ENCODE measurements around the gene ERCC6.

Gene ERCC6

GRCh38 chr10:49532461-49532860 is 6.5 kb downstream of the ERCC6 start:
- H3K36me3 ChIP-seq (ENCODE audit: control insufficient read depth, insufficient read depth, low read length), result peaks cover 44% of the 10 kb centered on the region
- no peaks in the 10 kb centered on the region for H3K4me1 ChIP-seq (ENCODE audit: control insufficient read depth, insufficient read depth, low read length, poor library complexity, severe bottlenecking)
- no peak overlapping the region for H3K27ac ChIP-seq (ENCODE audit: insufficient read depth, low read length, poor library complexity, severe bottlenecking)
- H3K9me3 ChIP-seq (ENCODE audit: control insufficient read depth, low read length), result no peaks in the 10 kb centered on the region
- no peak overlapping the region for H3K4me3 ChIP-seq (ENCODE audit: insufficient read depth, low read depth, low read length, poor library complexity, severe bottlenecking)
- no peak for DNase-seq
- no peaks in the 10 kb centered on the region for H3K27me3 ChIP-seq (replicated peaks; ENCODE audit: control insufficient read depth, insufficient read depth, low read length, poor library complexity, severe bottlenecking)

- Histone ChIP-seq H3K36me3 (ENCODE audit: control insufficient read depth, insufficient read depth, low read length) (peaks cover 66% of the 10 kb centered on the region), H3K27ac (ENCODE audit: insufficient read depth, low read length, poor library complexity, severe bottlenecking) (no peak overlapping the region), H3K4me3 (ENCODE audit: insufficient read depth, low read depth, low read length, poor library complexity, severe bottlenecking) (no peak overlapping the region), H3K9me3 (ENCODE audit: control insufficient read depth, low read length) (no peaks in the 10 kb centered on the region), H3K27me3 (replicated peaks; ENCODE audit: control insufficient read depth, insufficient read depth, low read length, poor library complexity, severe bottlenecking) (no peaks in the 10 kb centered on the region), H3K4me1 (ENCODE audit: control insufficient read depth, insufficient read depth, low read length, poor library complexity, severe bottlenecking) (no peaks in the 10 kb centered on the region)
- DNase-seq, result no peak
These were observed 9.9 kb downstream of the ERCC6 start for GRCh38 chr10:49528977-49529506.

- peaks cover 76% of the 10 kb centered on the region for H3K36me3 ChIP-seq (ENCODE audit: control insufficient read depth, insufficient read depth, low read length)
- DNase-seq, result no peak
These were observed 11.1 kb downstream of the ERCC6 start for GRCh38 chr10:49527850-49528249.

GRCh38 chr10:49527061-49527460 is 11.9 kb downstream of the ERCC6 start:
- no peak overlapping the region for H3K4me3 ChIP-seq (ENCODE audit: insufficient read depth, low read depth, low read length, poor library complexity, severe bottlenecking)
- H3K9me3 ChIP-seq (ENCODE audit: control insufficient read depth, low read length), result no peaks in the 10 kb centered on the region
- no peaks in the 10 kb centered on the region for H3K27me3 ChIP-seq (replicated peaks; ENCODE audit: control insufficient read depth, insufficient read depth, low read length, poor library complexity, severe bottlenecking)
- no peak overlapping the region for H3K27ac ChIP-seq (ENCODE audit: insufficient read depth, low read length, poor library complexity, severe bottlenecking)
- no peak for DNase-seq
- no peaks in the 10 kb centered on the region for H3K4me1 ChIP-seq (ENCODE audit: control insufficient read depth, insufficient read depth, low read length, poor library complexity, severe bottlenecking)
- H3K36me3 ChIP-seq (ENCODE audit: control insufficient read depth, insufficient read depth, low read length), result peaks cover 70% of the 10 kb centered on the region

More at GRCh38 chr10:49527850-49528249, 11.1 kb downstream of the ERCC6 start:
- H3K27ac ChIP-seq (ENCODE audit: insufficient read depth, low read length, poor library complexity, severe bottlenecking), result no peak overlapping the region
- H3K27me3 ChIP-seq (replicated peaks; ENCODE audit: control insufficient read depth, insufficient read depth, low read length, poor library complexity, severe bottlenecking), result no peaks in the 10 kb centered on the region
- no peaks in the 10 kb centered on the region for H3K9me3 ChIP-seq (ENCODE audit: control insufficient read depth, low read length)
- no peak overlapping the region for H3K4me3 ChIP-seq (ENCODE audit: insufficient read depth, low read depth, low read length, poor library complexity, severe bottlenecking)
- no peaks in the 10 kb centered on the region for H3K4me1 ChIP-seq (ENCODE audit: control insufficient read depth, insufficient read depth, low read length, poor library complexity, severe bottlenecking)

- no peaks in the 10 kb centered on the region for H3K4me1 ChIP-seq (ENCODE audit: control insufficient read depth, insufficient read depth, low read length, poor library complexity, severe bottlenecking)
- no peak for DNase-seq
- H3K27me3 ChIP-seq (replicated peaks; ENCODE audit: control insufficient read depth, insufficient read depth, low read length, poor library complexity, severe bottlenecking), result no peaks in the 10 kb centered on the region
- peaks cover 69% of the 10 kb centered on the region for H3K36me3 ChIP-seq (ENCODE audit: control insufficient read depth, insufficient read depth, low read length)
- H3K9me3 ChIP-seq (ENCODE audit: control insufficient read depth, low read length), result no peaks in the 10 kb centered on the region
- no peak overlapping the region for H3K27ac ChIP-seq (ENCODE audit: insufficient read depth, low read length, poor library complexity, severe bottlenecking)
- no peak overlapping the region for H3K4me3 ChIP-seq (ENCODE audit: insufficient read depth, low read depth, low read length, poor library complexity, severe bottlenecking)
These were observed 12.3 kb downstream of the ERCC6 start for GRCh38 chr10:49526619-49527018.

GRCh38 chr10:49524496-49524895 is 14.4 kb downstream of the ERCC6 start:
- Histone ChIP-seq H3K4me3 (ENCODE audit: insufficient read depth, low read depth, low read length, poor library complexity, severe bottlenecking) (no peak overlapping the region), H3K27ac (ENCODE audit: insufficient read depth, low read length, poor library complexity, severe bottlenecking) (no peak overlapping the region), H3K27me3 (replicated peaks; ENCODE audit: control insufficient read depth, insufficient read depth, low read length, poor library complexity, severe bottlenecking) (no peaks in the 10 kb centered on the region), H3K4me1 (ENCODE audit: control insufficient read depth, insufficient read depth, low read length, poor library complexity, severe bottlenecking) (no peaks in the 10 kb centered on the region), H3K9me3 (ENCODE audit: control insufficient read depth, low read length) (no peaks in the 10 kb centered on the region), H3K36me3 (ENCODE audit: control insufficient read depth, insufficient read depth, low read length) (peaks cover 65% of the 10 kb centered on the region)
- DNase-seq, result no peak

GRCh38 chr10:49523301-49523700 is 15.6 kb downstream of the ERCC6 start:
- H3K36me3 ChIP-seq (ENCODE audit: control insufficient read depth, insufficient read depth, low read length), result peaks cover 55% of the 10 kb centered on the region
- no peak for DNase-seq

GRCh38 chr10:49521062-49521461 is 17.9 kb downstream of the ERCC6 start:
- Histone ChIP-seq H3K27me3 (replicated peaks; ENCODE audit: control insufficient read depth, insufficient read depth, low read length, poor library complexity, severe bottlenecking) (no peaks in the 10 kb centered on the region), H3K4me3 (ENCODE audit: insufficient read depth, low read depth, low read length, poor library complexity, severe bottlenecking) (no peak overlapping the region), H3K9me3 (ENCODE audit: control insufficient read depth, low read length) (no peaks in the 10 kb centered on the region), H3K4me1 (ENCODE audit: control insufficient read depth, insufficient read depth, low read length, poor library complexity, severe bottlenecking) (no peaks in the 10 kb centered on the region), H3K27ac (ENCODE audit: insufficient read depth, low read length, poor library complexity, severe bottlenecking) (no peak overlapping the region), H3K36me3 (ENCODE audit: control insufficient read depth, insufficient read depth, low read length) (peaks cover 43% of the 10 kb centered on the region)
- DNase-seq, result no peak

More at GRCh38 chr10:49523301-49523700, 15.6 kb downstream of the ERCC6 start:
- no peaks in the 10 kb centered on the region for H3K4me1 ChIP-seq (ENCODE audit: control insufficient read depth, insufficient read depth, low read length, poor library complexity, severe bottlenecking)
- no peaks in the 10 kb centered on the region for H3K9me3 ChIP-seq (ENCODE audit: control insufficient read depth, low read length)
- no peak overlapping the region for H3K27ac ChIP-seq (ENCODE audit: insufficient read depth, low read length, poor library complexity, severe bottlenecking)
- no peaks in the 10 kb centered on the region for H3K27me3 ChIP-seq (replicated peaks; ENCODE audit: control insufficient read depth, insufficient read depth, low read length, poor library complexity, severe bottlenecking)
- H3K4me3 ChIP-seq (ENCODE audit: insufficient read depth, low read depth, low read length, poor library complexity, severe bottlenecking), result no peak overlapping the region

GRCh38 chr10:49520122-49520775 is 18.7 kb downstream of the ERCC6 start:
- H3K36me3 ChIP-seq (ENCODE audit: control insufficient read depth, insufficient read depth, low read length), result peaks cover 45% of the 10 kb centered on the region
- no peak for DNase-seq

GRCh38 chr10:49519717-49520116 is 19.2 kb downstream of the ERCC6 start:
- Histone ChIP-seq H3K27me3 (replicated peaks; ENCODE audit: control insufficient read depth, insufficient read depth, low read length, poor library complexity, severe bottlenecking) (no peaks in the 10 kb centered on the region), H3K4me1 (ENCODE audit: control insufficient read depth, insufficient read depth, low read length, poor library complexity, severe bottlenecking) (no peaks in the 10 kb centered on the region), H3K27ac (ENCODE audit: insufficient read depth, low read length, poor library complexity, severe bottlenecking) (no peak overlapping the region), H3K4me3 (ENCODE audit: insufficient read depth, low read depth, low read length, poor library complexity, severe bottlenecking) (no peak overlapping the region), H3K36me3 (ENCODE audit: control insufficient read depth, insufficient read depth, low read length) (peaks cover 42% of the 10 kb centered on the region), H3K9me3 (ENCODE audit: control insufficient read depth, low read length) (no peaks in the 10 kb centered on the region)
- DNase-seq, result no peak

More at GRCh38 chr10:49520122-49520775, 18.7 kb downstream of the ERCC6 start:
- no peak overlapping the region for H3K27ac ChIP-seq (ENCODE audit: insufficient read depth, low read length, poor library complexity, severe bottlenecking)
- no peaks in the 10 kb centered on the region for H3K9me3 ChIP-seq (ENCODE audit: control insufficient read depth, low read length)
- H3K4me1 ChIP-seq (ENCODE audit: control insufficient read depth, insufficient read depth, low read length, poor library complexity, severe bottlenecking), result no peaks in the 10 kb centered on the region
- H3K27me3 ChIP-seq (replicated peaks; ENCODE audit: control insufficient read depth, insufficient read depth, low read length, poor library complexity, severe bottlenecking), result no peaks in the 10 kb centered on the region
- no peak overlapping the region for H3K4me3 ChIP-seq (ENCODE audit: insufficient read depth, low read depth, low read length, poor library complexity, severe bottlenecking)
